Measurements from ENCODE around the gene ERG.

The ERG gene

GRCh38 chr21:38389354-38389676 is 109.0 kb downstream of the ERG start:
- Histone ChIP-seq H3K4me3 (ENCODE audit: low read depth in 1 of 5, low read length in 5 of 5) (no peak overlapping the region), H3K27ac (ENCODE audit: low read depth, low read length) (no peak overlapping the region), H3K4me1 (ENCODE audit: control insufficient read depth in 5 of 5, insufficient read depth in 5 of 5, low read length in 5 of 5) (peaks cover 0 to 25% (median 2%) of the 10 kb centered on the region in 5 donors), H3K27me3 (ENCODE audit: control insufficient read depth in 5 of 5, insufficient read depth in 4 of 5, low read length in 5 of 5) (peaks cover 0 to 4% (median under 1%) of the 10 kb centered on the region in 5 donors), H3K36me3 (ENCODE audit: control insufficient read depth in 5 of 5, insufficient read depth in 5 of 5, low read length in 5 of 5) (peaks cover 0 to 18% (median 7%) of the 10 kb centered on the region in 5 donors), H3K9me3 (ENCODE audit: control insufficient read depth in 5 of 5, low read length in 5 of 5) (no peaks in the 10 kb centered on the region), H3K9ac (ENCODE audit: low read length in 5 of 5) (no peak overlapping the region)

GRCh38 chr21:38388647-38389353 is 109.5 kb downstream of the ERG start:
- Histone ChIP-seq H3K4me1 (ENCODE audit: control insufficient read depth in 5 of 5, insufficient read depth in 5 of 5, low read length in 5 of 5) (peaks cover 0 to 30% (median 7%) of the 10 kb centered on the region in 5 donors), H3K9ac (ENCODE audit: low read length in 5 of 5) (no peak overlapping the region), H3K36me3 (ENCODE audit: control insufficient read depth in 5 of 5, insufficient read depth in 5 of 5, low read length in 5 of 5) (peaks cover 0 to 18% (median 7%) of the 10 kb centered on the region in 5 donors), H3K27me3 (ENCODE audit: control insufficient read depth in 5 of 5, insufficient read depth in 4 of 5, low read length in 5 of 5) (peaks cover 2 to 4% (median 4%) of the 10 kb centered on the region in 5 donors), H3K9me3 (ENCODE audit: control insufficient read depth in 5 of 5, low read length in 5 of 5) (no peaks in the 10 kb centered on the region), H3K4me3 (ENCODE audit: low read depth in 1 of 5, low read length in 5 of 5) (no peak overlapping the region), H3K27ac (ENCODE audit: low read depth, low read length) (no peak overlapping the region)

DNA sequence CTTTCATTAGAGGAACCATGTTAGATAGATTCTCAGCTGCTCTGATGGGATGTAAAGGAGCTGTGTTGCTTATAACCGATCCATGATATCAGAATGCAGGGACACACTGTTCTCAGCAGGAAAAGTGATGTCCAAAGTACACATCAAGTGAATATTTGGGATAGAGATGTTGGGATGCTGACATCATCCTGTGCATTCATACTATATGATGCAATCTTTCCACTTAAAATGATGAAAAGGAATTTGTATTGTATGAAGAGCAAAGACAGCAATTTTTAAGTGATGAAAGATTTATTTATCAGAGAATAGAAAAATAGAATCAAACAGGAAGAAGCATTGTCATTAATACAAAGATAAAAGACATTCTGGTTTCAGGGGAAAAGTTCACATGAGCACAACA is 110.1 kb downstream of the ERG start:
- H3K36me3 ChIP-seq (ENCODE audit: control insufficient read depth in 5 of 5, insufficient read depth in 5 of 5, low read length in 5 of 5), result peaks cover 0 to 21% (median 10%) of the 10 kb centered on the region in 5 donors
- no peaks in the 10 kb centered on the region for H3K9me3 ChIP-seq (ENCODE audit: control insufficient read depth in 5 of 5, low read length in 5 of 5)
- no peak overlapping the region for H3K9ac ChIP-seq (ENCODE audit: low read length in 5 of 5)
- no peak overlapping the region for H3K4me3 ChIP-seq (ENCODE audit: low read depth in 1 of 5, low read length in 5 of 5)
- H3K4me1 ChIP-seq (ENCODE audit: control insufficient read depth in 5 of 5, insufficient read depth in 5 of 5, low read length in 5 of 5), result peaks cover 0 to 32% (median 7%) of the 10 kb centered on the region in 5 donors
- H3K27me3 ChIP-seq (ENCODE audit: control insufficient read depth in 5 of 5, insufficient read depth in 4 of 5, low read length in 5 of 5), result peaks cover 3 to 8% (median 4%) of the 10 kb centered on the region in 5 donors
- no peak overlapping the region for H3K27ac ChIP-seq (ENCODE audit: low read depth, low read length)

DNA sequence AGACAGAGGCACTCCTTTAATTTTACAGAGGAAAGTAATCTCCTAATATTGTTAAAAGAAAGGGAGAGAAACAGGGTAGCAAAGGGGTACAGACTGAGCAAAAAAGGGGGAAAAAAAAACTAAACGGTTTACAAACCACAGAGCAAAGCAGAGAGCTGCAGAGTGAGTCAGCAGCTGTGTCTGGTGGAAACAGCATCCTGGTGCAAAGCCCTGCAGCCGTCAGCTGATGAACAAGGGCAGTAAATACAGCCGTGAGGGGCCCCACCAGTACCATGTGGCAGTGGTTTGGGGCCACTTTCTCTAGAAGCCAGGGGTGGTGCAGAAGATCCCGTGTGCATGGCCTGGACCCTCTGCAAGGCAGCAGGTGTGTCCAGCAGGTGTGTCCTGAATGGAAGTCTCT is 111.3 kb downstream of the ERG start:
- Histone ChIP-seq H3K9me3 (ENCODE audit: control insufficient read depth in 5 of 5, low read length in 5 of 5) (no peaks in the 10 kb centered on the region), H3K4me1 (ENCODE audit: control insufficient read depth in 5 of 5, insufficient read depth in 5 of 5, low read length in 5 of 5) (peaks cover 0 to 32% (median 7%) of the 10 kb centered on the region in 5 donors), H3K9ac (ENCODE audit: low read length in 5 of 5) (no peak overlapping the region), H3K27ac (ENCODE audit: low read depth, low read length) (no peak overlapping the region), H3K4me3 (ENCODE audit: low read depth in 1 of 5, low read length in 5 of 5) (no peak overlapping the region), H3K27me3 (ENCODE audit: control insufficient read depth in 5 of 5, insufficient read depth in 4 of 5, low read length in 5 of 5) (peaks cover 3 to 8% (median 4%) of the 10 kb centered on the region in 5 donors), H3K36me3 (ENCODE audit: control insufficient read depth in 5 of 5, insufficient read depth in 5 of 5, low read length in 5 of 5) (peaks cover 0 to 27% (median 10%) of the 10 kb centered on the region in 5 donors)

GRCh38 chr21:38385427-38386175 is 112.7 kb downstream of the ERG start:
- Histone ChIP-seq H3K4me3 (ENCODE audit: low read depth in 1 of 5, low read length in 5 of 5) (no peak overlapping the region), H3K27me3 (ENCODE audit: control insufficient read depth in 5 of 5, insufficient read depth in 4 of 5, low read length in 5 of 5) (peaks cover 3 to 8% (median 4%) of the 10 kb centered on the region in 5 donors), H3K27ac (ENCODE audit: low read depth, low read length) (no peak overlapping the region), H3K9ac (ENCODE audit: low read length in 5 of 5) (no peak overlapping the region), H3K9me3 (ENCODE audit: control insufficient read depth in 5 of 5, low read length in 5 of 5) (no peaks in the 10 kb centered on the region), H3K36me3 (ENCODE audit: control insufficient read depth in 5 of 5, insufficient read depth in 5 of 5, low read length in 5 of 5) (peaks cover 0 to 28% (median 8%) of the 10 kb centered on the region in 5 donors), H3K4me1 (ENCODE audit: control insufficient read depth in 5 of 5, insufficient read depth in 5 of 5, low read length in 5 of 5) (peaks cover 0 to 32% (median 7%) of the 10 kb centered on the region in 5 donors)

DNA sequence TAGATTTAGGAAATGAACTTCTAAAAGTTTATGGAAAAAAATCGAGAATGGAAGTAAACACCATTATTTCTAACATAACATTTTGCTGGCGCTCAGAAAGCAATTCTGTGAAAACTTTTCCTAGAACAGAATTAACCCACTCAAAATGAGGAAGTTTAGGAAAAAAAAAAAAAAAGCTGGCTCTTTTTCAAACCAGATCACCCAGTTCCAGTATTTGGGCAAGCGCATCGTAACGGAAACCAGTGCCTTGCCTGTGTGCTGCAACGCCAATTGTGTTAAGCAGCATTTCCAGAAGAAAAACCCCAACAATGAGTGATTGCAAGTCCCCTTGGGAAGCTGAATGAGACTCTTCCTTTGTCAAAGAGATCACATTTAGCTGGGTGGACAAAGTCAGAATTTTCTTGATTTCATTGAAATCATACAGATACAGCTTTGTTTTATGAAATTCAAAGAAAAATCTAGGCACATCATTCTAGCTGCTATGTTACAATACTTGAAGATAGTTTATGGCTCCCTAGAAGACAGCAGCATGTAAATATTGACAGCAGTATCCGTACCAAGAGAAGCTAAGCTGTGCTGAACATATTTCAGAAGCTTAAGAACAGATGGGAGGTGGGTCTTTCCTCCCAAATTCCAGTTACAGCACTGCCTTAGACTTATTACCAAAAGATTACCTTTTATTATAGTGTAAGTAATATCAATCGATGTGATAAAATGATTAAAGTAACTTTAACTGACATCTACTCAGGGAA is 113.4 kb downstream of the ERG start:
- Histone ChIP-seq H3K27ac (ENCODE audit: low read depth, low read length) (no peak overlapping the region), H3K9me3 (ENCODE audit: control insufficient read depth in 5 of 5, low read length in 5 of 5) (no peaks in the 10 kb centered on the region), H3K27me3 (ENCODE audit: control insufficient read depth in 5 of 5, insufficient read depth in 4 of 5, low read length in 5 of 5) (peaks cover 3 to 8% (median 4%) of the 10 kb centered on the region in 5 donors), H3K36me3 (ENCODE audit: control insufficient read depth in 5 of 5, insufficient read depth in 5 of 5, low read length in 5 of 5) (peaks cover 0 to 28% (median 8%) of the 10 kb centered on the region in 5 donors), H3K4me1 (ENCODE audit: control insufficient read depth in 5 of 5, insufficient read depth in 5 of 5, low read length in 5 of 5) (peaks cover 0 to 30% (median 7%) of the 10 kb centered on the region in 5 donors), H3K4me3 (ENCODE audit: low read depth in 1 of 5, low read length in 5 of 5) (no peak overlapping the region), H3K9ac (ENCODE audit: low read length in 5 of 5) (no peak overlapping the region)

GRCh38 chr21:38384238-38384560 is 114.1 kb downstream of the ERG start:
- H3K27ac ChIP-seq (ENCODE audit: low read depth, low read length), result no peak overlapping the region
- no peaks in the 10 kb centered on the region for H3K9me3 ChIP-seq (ENCODE audit: control insufficient read depth in 5 of 5, low read length in 5 of 5)
- no peak overlapping the region for H3K9ac ChIP-seq (ENCODE audit: low read length in 5 of 5)
- peaks cover 0 to 23% (median 7%) of the 10 kb centered on the region in 5 donors for H3K4me1 ChIP-seq (ENCODE audit: control insufficient read depth in 5 of 5, insufficient read depth in 5 of 5, low read length in 5 of 5)
- peak overlapping the region in 2 of 5 donors; percentile 13 to 32 for H3K4me3 ChIP-seq (ENCODE audit: low read depth in 1 of 5, low read length in 5 of 5)
- H3K27me3 ChIP-seq (ENCODE audit: control insufficient read depth in 5 of 5, insufficient read depth in 4 of 5, low read length in 5 of 5), result peaks cover 3 to 8% (median 4%) of the 10 kb centered on the region in 5 donors
- H3K36me3 ChIP-seq (ENCODE audit: control insufficient read depth in 5 of 5, insufficient read depth in 5 of 5, low read length in 5 of 5), result peaks cover 0 to 28% (median 8%) of the 10 kb centered on the region in 5 donors

DNA sequence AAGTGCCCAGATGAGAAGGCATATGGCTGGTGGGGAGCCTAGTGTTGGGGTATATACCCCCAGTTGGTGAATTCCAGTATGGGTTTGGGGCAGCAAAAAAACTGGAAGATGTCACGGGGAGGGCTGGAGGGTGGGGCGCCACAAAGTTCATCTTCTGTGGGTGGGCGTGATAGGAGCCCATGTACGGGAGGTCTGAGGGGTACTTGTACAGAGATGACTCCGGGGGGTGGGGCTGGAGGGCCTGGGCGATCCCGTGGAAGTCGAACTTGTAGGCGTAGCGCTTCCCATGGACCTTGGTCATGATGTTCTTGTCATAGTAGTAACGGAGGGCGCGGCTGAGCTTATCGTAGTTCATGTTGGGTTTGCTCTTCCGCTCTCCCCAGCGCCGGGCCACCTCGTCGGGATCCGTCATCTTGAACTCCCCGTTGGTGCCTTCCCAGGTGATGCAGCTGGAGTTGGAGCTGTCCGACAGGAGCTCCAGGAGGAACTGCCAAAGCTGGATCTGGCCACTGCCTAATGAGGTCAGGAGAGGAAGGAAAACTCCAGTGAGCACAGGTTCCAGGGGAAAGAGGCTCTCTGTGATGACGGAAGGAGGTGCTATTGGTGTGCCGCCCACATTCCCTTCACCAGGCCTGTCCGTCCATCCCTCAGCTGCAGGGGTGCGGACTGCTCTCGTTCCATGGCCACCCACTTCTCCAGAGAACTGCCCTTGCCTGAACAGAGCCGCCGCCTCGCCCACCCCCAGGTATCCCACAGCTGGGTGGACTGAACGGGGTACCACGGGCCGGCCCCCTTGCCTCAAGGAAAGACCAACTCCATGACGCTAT is 114.7 kb downstream of the ERG start:
- Histone ChIP-seq H3K27me3 (ENCODE audit: control insufficient read depth in 5 of 5, insufficient read depth in 4 of 5, low read length in 5 of 5) (peaks cover 0 to 8% (median 4%) of the 10 kb centered on the region in 5 donors), H3K4me3 (ENCODE audit: low read depth in 1 of 5, low read length in 5 of 5) (peak overlapping the region in 1 of 5 donors; percentile 13), H3K9ac (ENCODE audit: low read length in 5 of 5) (no peak overlapping the region), H3K9me3 (ENCODE audit: control insufficient read depth in 5 of 5, low read length in 5 of 5) (no peaks in the 10 kb centered on the region), H3K36me3 (ENCODE audit: control insufficient read depth in 5 of 5, insufficient read depth in 5 of 5, low read length in 5 of 5) (peaks cover 0 to 28% (median 8%) of the 10 kb centered on the region in 5 donors), H3K27ac (ENCODE audit: low read depth, low read length) (no peak overlapping the region), H3K4me1 (ENCODE audit: control insufficient read depth in 5 of 5, insufficient read depth in 5 of 5, low read length in 5 of 5) (peaks cover 0 to 18% (median 7%) of the 10 kb centered on the region in 5 donors)

GRCh38 chr21:38380481-38381137 is 117.7 kb downstream of the ERG start:
- no peak overlapping the region for H3K27ac ChIP-seq (ENCODE audit: low read depth, low read length)

More at GRCh38 chr21:38380481-38381137, 117.7 kb downstream of the ERG start:
- Histone ChIP-seq H3K4me1 (ENCODE audit: control insufficient read depth in 5 of 5, insufficient read depth in 5 of 5, low read length in 5 of 5) (peaks cover 0 to 28% (median 7%) of the 10 kb centered on the region in 5 donors), H3K9me3 (ENCODE audit: control insufficient read depth in 5 of 5, low read length in 5 of 5) (no peaks in the 10 kb centered on the region), H3K27me3 (ENCODE audit: control insufficient read depth in 5 of 5, insufficient read depth in 4 of 5, low read length in 5 of 5) (peaks cover 0 to 8% (median 3%) of the 10 kb centered on the region in 5 donors), H3K4me3 (ENCODE audit: low read depth in 1 of 5, low read length in 5 of 5) (no peak overlapping the region), H3K9ac (ENCODE audit: low read length in 5 of 5) (no peak overlapping the region), H3K36me3 (ENCODE audit: control insufficient read depth in 5 of 5, insufficient read depth in 5 of 5, low read length in 5 of 5) (peaks cover 0 to 14% (median 0%) of the 10 kb centered on the region in 5 donors)

All from subcutaneous abdominal adipose tissue (tissue), 5 donors.